Keratinocyte (primary cell): ENCODE results near the gene TAOK2. TPM values are rescaled to one million over a fixed set of nuclear protein-coding genes. Genes with fewer than 3 reads are reported as not detected.

Experiments used
- DNase-seq: peaks from one replicate; pipeline ENCODE4 v3.0.0-alpha.2; 2011; ENCODE audit warnings: low read depth, missing footprints, low spot score
- FAIRE-seq: peaks from 2 replicates; lab custom pipeline; 2011; peaks lifted over from hg19 to GRCh38; lab: Jason Lieb, UNC
- H2AFZ ChIP-seq: 2 replicates; pipeline ENCODE4 v1.6.0; 2012; ENCODE audit warnings: low read length, control low read depth, inconsistent platforms; ENCODE audit not compliant: control insufficient read depth
- H3K27ac ChIP-seq: 2 replicates; pipeline ENCODE4 v1.5.1; 2011; ENCODE audit warnings: low read length; ENCODE audit not compliant: control insufficient read depth, insufficient read depth
- H3K27me3 ChIP-seq: 3 replicates; pipeline ENCODE4 v1.6.0; 2011; ENCODE audit warnings: low read length; ENCODE audit not compliant: control insufficient read depth, insufficient read depth; ENCODE audit errors: extremely low read depth
- H3K36me3 ChIP-seq, 2 experiments: 2 replicates in 1 of 2; 3 replicates in 1 of 2; pipeline ENCODE4 v1.5.1; 2011; ENCODE audit warnings: low read length in 2 of 2, mild to moderate bottlenecking in 1 of 2; ENCODE audit not compliant: control insufficient read depth in 2 of 2, insufficient read depth in 2 of 2; ENCODE audit errors: extremely low read depth in 1 of 2
- H3K4me1 ChIP-seq: 3 replicates; pipeline ENCODE4 v1.5.1; 2011; ENCODE audit warnings: low read length; ENCODE audit not compliant: control insufficient read depth, insufficient read depth; ENCODE audit errors: extremely low read depth
- H3K4me2 ChIP-seq: 3 replicates; pipeline ENCODE4 v1.6.0; 2011; ENCODE audit warnings: low read depth, low read length; ENCODE audit not compliant: control insufficient read depth, insufficient read depth; ENCODE audit errors: extremely low read depth
- H3K4me3 ChIP-seq, 3 experiments: fragments of 200-600 bp in 1 of 3; sonication (generic) in 1 of 3; 2 replicates in 2 of 3; 3 replicates in 1 of 3; pipeline ENCODE4 v1.5.1; 2011 to 2016; ENCODE audit warnings: low read length in 3 of 3, mild to moderate bottlenecking in 3 of 3, control low read depth in 2 of 3, inconsistent platforms in 1 of 3, low read depth in 1 of 3, mixed read lengths in 1 of 3, mixed run types in 1 of 3, moderate library complexity in 1 of 3; ENCODE audit not compliant: control insufficient read depth in 2 of 3, insufficient read depth in 2 of 3; ENCODE audit errors: extremely low read depth in 1 of 3
- H3K79me2 ChIP-seq: 2 replicates; pipeline ENCODE4 v1.6.0; 2012; ENCODE audit warnings: low read length; ENCODE audit not compliant: control insufficient read depth, insufficient read depth
- H3K9ac ChIP-seq: 3 replicates; pipeline ENCODE4 v1.6.0; 2011; ENCODE audit warnings: low read length; ENCODE audit not compliant: control insufficient read depth, insufficient read depth; ENCODE audit errors: extremely low read depth
- H3K9me1 ChIP-seq: 3 replicates; pipeline ENCODE4 v1.6.0; 2011; ENCODE audit warnings: low read length; ENCODE audit not compliant: control insufficient read depth, insufficient read depth; ENCODE audit errors: extremely low read depth
- H3K9me3 ChIP-seq: 2 replicates; pipeline ENCODE4 v1.5.1; 2012; ENCODE audit warnings: low read depth, low read length; ENCODE audit not compliant: control insufficient read depth
- H4K20me1 ChIP-seq: 3 replicates; pipeline ENCODE4 v1.6.0; 2011; ENCODE audit warnings: low read length; ENCODE audit not compliant: control insufficient read depth, insufficient read depth; ENCODE audit errors: extremely low read depth
- CTCF ChIP-seq, 3 experiments: IDR thresholded peaks in 1 of 3; conservative IDR thresholded peaks in 1 of 3; optimal IDR thresholded peaks in 1 of 3; 2 replicates in 2 of 3; 3 replicates in 1 of 3; pipeline versions ENCODE3 to v1.5.1; 2011; ENCODE audit warnings: low read length in 3 of 3, mild to moderate bottlenecking in 3 of 3, moderate library complexity in 2 of 3, control low read depth in 1 of 3, inconsistent platforms in 1 of 3; ENCODE audit not compliant: insufficient read depth in 2 of 3; ENCODE audit errors: extremely low read depth in 1 of 3
- EZH2 ChIP-seq: IDR thresholded peaks from one replicate; pipeline ENCODE4 v1.6.1; 2012; ENCODE audit warnings: inconsistent platforms, mild to moderate bottlenecking, low read length, moderate library complexity
- dilution Hi-C: fragments of 300-500 bp; cut with MboI; formaldehyde crosslinking; loops from one replicate; pipeline ENCODE4 v1.7.0; 2020; ENCODE audit warnings: low sequenced_read_pairs; ENCODE audit not compliant: extremely low pct_ligation_motif_present
- polyA plus RNA-seq, 5 experiments: library from polyadenylated mRNA; depleted of rRNA in 3 of 5; stranded (reverse) in 3 of 5; stranded (forward) in 1 of 5; unstranded in 1 of 5; fragments of >200 nt; gene quantifications; 1 replicate in 1 of 5; 2 replicates in 3 of 5; 3 replicates in 1 of 5; pipeline versions ENCODE4 v1.2.1 to v1.2.3, GENCODE V29; 2011 to 2012; ENCODE audit warnings: missing spikeins in 2 of 5, low read depth in 1 of 5, low replicate concordance in 1 of 5

TAOK2 gene
- polyA plus RNA-seq, 1 donor (not counting 4 experiments of a cell fraction or from before 2014, with no cell fraction given) = 13.8 TPM

- Histone ChIP-seq H3K4me1 (no peaks in the 10 kb centered on the region), H3K9me3 (no peaks in the 10 kb centered on the region), H3K4me3 (no peak overlapping the region), H3K79me2 (peaks cover 2% of the 10 kb centered on the region), H3K27ac (no peak overlapping the region), H3K9ac (no peak overlapping the region), H4K20me1 (no peaks in the 10 kb centered on the region), H2AFZ (no peak overlapping the region), H3K36me3 (peaks cover 56 to 67% of the 10 kb centered on the region in 2 experiments), H3K9me1 (no peaks in the 10 kb centered on the region), H3K27me3 (no peaks in the 10 kb centered on the region), H3K4me2 (no peak overlapping the region)
- FAIRE-seq = no peak
- no peak for TF ChIP-seq CTCF (optimal IDR thresholded peaks at IDR 0.05 in 1 of 3, IDR thresholded peaks at IDR 0.05 in 1 of 3, conservative IDR thresholded peaks at IDR 0.05 in 1 of 3; ENCODE audit: extremely low read depth in 1 of 3, insufficient read depth in 2 of 3, low read length in 3 of 3)
- no peak for TF ChIP-seq EZH2
- dilution Hi-C loops = no loop called here
- no peak for DNase-seq
These were observed 9.9 kb downstream of the TAOK2 start for GRCh38 chr16:29983420-29984136.

GRCh38 chr16:29984137-29984763 lies 10.6 kb downstream of the TAOK2 start:
- DNase-seq = no peak
- no peak for FAIRE-seq
- Histone ChIP-seq H3K9me1 (no peaks in the 10 kb centered on the region), H3K4me3 (no peak overlapping the region), H3K4me1 (no peaks in the 10 kb centered on the region), H3K36me3 (peaks cover 56 to 65% of the 10 kb centered on the region in 2 experiments), H2AFZ (no peak overlapping the region), H3K9me3 (no peaks in the 10 kb centered on the region), H3K9ac (no peak overlapping the region), H3K79me2 (no peaks in the 10 kb centered on the region), H3K27ac (no peak overlapping the region), H3K4me2 (no peak overlapping the region), H3K27me3 (no peaks in the 10 kb centered on the region), H4K20me1 (no peaks in the 10 kb centered on the region)
- TF ChIP-seq CTCF (optimal IDR thresholded peaks at IDR 0.05 in 1 of 3, IDR thresholded peaks at IDR 0.05 in 1 of 3, conservative IDR thresholded peaks at IDR 0.05 in 1 of 3; ENCODE audit: extremely low read depth in 1 of 3, insufficient read depth in 2 of 3, low read length in 3 of 3) (no peak), EZH2 (no peak)
- dilution Hi-C loops = no loop called here
